T-cell (primary cell): ENCODE results near the gene TMPRSS9. TPM values are rescaled to one million over a fixed set of nuclear protein-coding genes. Genes with fewer than 3 reads are reported as not detected.
"Not testable (repeated sequence)": the region's sequence is repeated elsewhere in the genome, so short reads cannot be mapped to it uniquely, and the experiment has no call there.

ENCODE experiments used
- ATAC-seq, 4 experiments: fragments of 200-7000 bp in 3 of 4; fragments of 150-1000 bp in 1 of 4; cut with Tn5 transposase; replicated peaks in 1 of 4; 1 replicate in 3 of 4; 2 replicates in 1 of 4; pipeline ENCODE4 v1.10.0; 2021; ENCODE audit warnings: moderate library complexity in 3 of 4, mild to moderate bottlenecking in 2 of 4, moderate number of reproducible peaks in 1 of 4
- CTCF ChIA-PET, 2 donors: fragments of 300-600 bp; sonication (Branson Sonifier 250); formaldehyde crosslinking; loops; one replicate each; lab custom pipeline; 2022; ENCODE audit warnings: antibody characterized with exemption in 2 of 2; lab: Charles Lee
- POLR2A ChIA-PET, 2 donors: fragments of 300-600 bp; sonication (Branson Sonifier 250); formaldehyde crosslinking; loops; one replicate each; lab custom pipeline; 2022; ENCODE audit warnings: antibody characterized with exemption in 2 of 2; lab: Charles Lee
- DNase-seq, 35 experiments: peaks; one replicate each; pipeline versions ENCODE4 v3.0.0 to v3.0.0-alpha.2; 2013 to 2023
- H3K27ac ChIP-seq: one replicate; pipeline ENCODE4 v1.5.1; 2013; ENCODE audit warnings: low read length
- H3K27me3 ChIP-seq, 2 experiments: replicated peaks in 1 of 2; 1 replicate in 1 of 2; 2 replicates in 1 of 2; pipeline versions ENCODE4 v1.6.1 to v1.7.0; 2013; ENCODE audit warnings: low read length in 1 of 2, mixed read lengths in 1 of 2; ENCODE audit not compliant: control insufficient read depth in 2 of 2, insufficient read depth in 2 of 2; ENCODE audit errors: extremely low read depth in 1 of 2
- H3K36me3 ChIP-seq, 2 donors: 1 replicate in 1 of 2; 2 replicates in 1 of 2; pipeline versions ENCODE4 v1.6.1 to v1.7.0; 2013; ENCODE audit warnings: low read length in 1 of 2; ENCODE audit not compliant: control insufficient read depth in 2 of 2, insufficient read depth in 1 of 2; ENCODE audit errors: extremely low read depth in 1 of 2
- H3K4me1 ChIP-seq, 2 experiments: 1 replicate in 1 of 2; 2 replicates in 1 of 2; pipeline versions ENCODE4 v1.6.1 to v1.7.0; 2013; ENCODE audit warnings: low read length in 2 of 2, mixed read lengths in 1 of 2; ENCODE audit not compliant: insufficient read depth in 2 of 2, control insufficient read depth in 1 of 2; ENCODE audit errors: extremely low read depth in 1 of 2
- H3K4me3 ChIP-seq, 2 donors: 1 replicate in 1 of 2; 2 replicates in 1 of 2; pipeline versions ENCODE4 v1.5.1 to v1.7.0; 2013; ENCODE audit warnings: mild to moderate bottlenecking in 2 of 2, low read length in 1 of 2, moderate library complexity in 1 of 2; ENCODE audit not compliant: control insufficient read depth in 1 of 2; ENCODE audit errors: extremely low read depth in 1 of 2
- H3K9me3 ChIP-seq: 2 replicates; pipeline ENCODE4 v1.7.0; 2013
- H3K27ac Mint-ChIP-seq, 2 donors: one replicate each; pipeline ENCODE4 v1.8.0; 2020 to 2021; ENCODE audit warnings: mild to moderate bottlenecking in 2 of 2, mixed read lengths in 2 of 2
- H3K27me3 Mint-ChIP-seq, 2 donors: one replicate each; pipeline ENCODE4 v1.8.0; 2021 to 2022; ENCODE audit warnings: mixed read lengths in 2 of 2
- H3K36me3 Mint-ChIP-seq: one replicate; pipeline ENCODE4 v1.8.0; 2021; ENCODE audit warnings: mixed read lengths
- H3K4me1 Mint-ChIP-seq, 3 donors: one replicate each; pipeline ENCODE4 v1.8.0; 2020 to 2022; ENCODE audit warnings: mixed read lengths in 3 of 3, mild to moderate bottlenecking in 1 of 3
- H3K4me3 Mint-ChIP-seq, 3 donors: one replicate each; pipeline ENCODE4 v1.8.0; 2020 to 2022; ENCODE audit warnings: mild to moderate bottlenecking in 3 of 3, mixed read lengths in 3 of 3, moderate library complexity in 3 of 3
- H3K9me3 Mint-ChIP-seq, 3 donors: one replicate each; pipeline ENCODE4 v1.8.0; 2020 to 2022; ENCODE audit warnings: mixed read lengths in 3 of 3
- WGBS: methylation state at CpG from one replicate; pipeline ENCODE4 v1.1.5; 2013; ENCODE audit warnings: missing lambda C conversion rate; ENCODE audit not compliant: insufficient coverage; 5-methylcytosine and 5-hydroxymethylcytosine counted together
- total RNA-seq, 35 experiments: library from RNA in 6 of 35; stranded (reverse) in 6 of 35; fragments of 120-200 nt in 1 of 35; gene quantifications; one replicate each; pipeline versions ENCODE4 v1.2.1 to v1.2.4 and lab custom pipeline; 2013 to 2026

Gene TMPRSS9
- total RNA-seq, 5 donors from 2014 or later (not counting 1 experiment from before 2014, with no cell fraction given) = not detected

GRCh38 chr19:2397173-2397572 is 37.1 kb downstream of the TMPRSS9 start:
- POLR2A ChIA-PET, H3K36me3 Mint-ChIP-seq, H3K36me3 ChIP-seq, H3K27ac ChIP-seq, H3K4me1 Mint-ChIP-seq, H3K9me3 Mint-ChIP-seq, H3K27me3 Mint-ChIP-seq, H3K27ac Mint-ChIP-seq, H3K4me3 Mint-ChIP-seq, H3K9me3 ChIP-seq, H3K4me1 ChIP-seq, H3K4me3 ChIP-seq, DNase-seq, ATAC-seq: not testable (repeated sequence)
- CTCF ChIA-PET = interaction anchor here in 1 of 2 donors (0.6 kb wide), 1 partner anchor 310 kb away, joined by 3 read pairs; no protein-coding TSS in a partner anchor
- 88% methylated on average over 4 of the region's 7 CpGs for WGBS
- peaks cover 0 to 26% of the 10 kb centered on the region in 2 experiments for H3K27me3 ChIP-seq

GRCh38 chr19:2398735-2399305 is 38.8 kb downstream of the TMPRSS9 start:
- 92% methylated on average over 10 of the region's 14 CpGs for WGBS
- H3K9me3 ChIP-seq = no peaks in the 10 kb centered on the region
- H3K36me3 ChIP-seq = no peaks in the 10 kb centered on the region
- peaks cover 0 to 7% of the 10 kb centered on the region in 2 experiments for H3K4me1 ChIP-seq
- peaks cover 0 to 19% of the 10 kb centered on the region in 2 experiments for H3K27me3 ChIP-seq
- CTCF ChIA-PET = interaction anchor here in 1 of 2 donors (0.6 kb wide), 1 partner anchor 1795 kb away, joined by 4 read pairs; no protein-coding TSS in a partner anchor
- POLR2A ChIA-PET = no interaction called here
- no peak for DNase-seq
- no peak overlapping the region for H3K27ac ChIP-seq
- H3K27ac Mint-ChIP-seq = no peak overlapping the region
- H3K27me3 Mint-ChIP-seq = no peaks in the 10 kb centered on the region
- no peak for ATAC-seq
- no peaks in the 10 kb centered on the region for H3K4me1 Mint-ChIP-seq
- H3K4me3 ChIP-seq = no peak overlapping the region
- no peaks in the 10 kb centered on the region for H3K9me3 Mint-ChIP-seq
- H3K36me3 Mint-ChIP-seq = no peaks in the 10 kb centered on the region
- no peak overlapping the region for H3K4me3 Mint-ChIP-seq

GRCh38 chr19:2399582-2399981 is 39.5 kb downstream of the TMPRSS9 start:
- no peak overlapping the region for H3K4me3 Mint-ChIP-seq
- WGBS = 100% methylated on average over 4 of the region's 4 CpGs

GRCh38 chr19:2408247-2408646 is 48.2 kb downstream of the TMPRSS9 start:
- Histone ChIP-seq H3K4me1 (no peaks in the 10 kb centered on the region), H3K27ac (no peak overlapping the region), H3K36me3 (no peaks in the 10 kb centered on the region), H3K9me3 (no peaks in the 10 kb centered on the region), H3K27me3 (peaks cover 0 to 22% of the 10 kb centered on the region in 2 experiments), H3K4me3 (no peak overlapping the region)
- DNase-seq = no peak
- CTCF ChIA-PET = no interaction called here
- Mint-ChIP-seq H3K9me3 (no peaks in the 10 kb centered on the region), H3K27ac (no peak overlapping the region), H3K36me3 (no peaks in the 10 kb centered on the region), H3K4me1 (no peaks in the 10 kb centered on the region), H3K27me3 (peaks cover 6 to 12% of the 10 kb centered on the region in 2 donors), H3K4me3 (no peak overlapping the region)
- ATAC-seq = no peak
- POLR2A ChIA-PET = no interaction called here
- WGBS = 93% methylated on average over 22 of the region's 25 CpGs

More at GRCh38 chr19:2399582-2399981, 39.5 kb downstream of the TMPRSS9 start:
- Mint-ChIP-seq H3K9me3 (no peaks in the 10 kb centered on the region), H3K27me3 (no peaks in the 10 kb centered on the region), H3K4me1 (no peaks in the 10 kb centered on the region), H3K36me3 (no peaks in the 10 kb centered on the region), H3K27ac (no peak overlapping the region)
- ChIA-PET CTCF (no interaction called here), POLR2A (no interaction called here)
- Histone ChIP-seq H3K4me3 (no peak overlapping the region), H3K27me3 (peaks cover 0 to 16% of the 10 kb centered on the region in 2 experiments), H3K9me3 (no peaks in the 10 kb centered on the region), H3K27ac (no peak overlapping the region), H3K36me3 (no peaks in the 10 kb centered on the region), H3K4me1 (peaks cover 0 to 3% of the 10 kb centered on the region in 2 experiments)
- no peak for DNase-seq
- ATAC-seq = no peak

GRCh38 chr19:2409352-2409912 is 49.4 kb downstream of the TMPRSS9 start:
- WGBS = 98% methylated on average over 4 of the region's 7 CpGs
- Mint-ChIP-seq H3K9me3 (no peaks in the 10 kb centered on the region), H3K36me3 (no peaks in the 10 kb centered on the region), H3K27me3 (peaks cover 6 to 12% of the 10 kb centered on the region in 2 donors), H3K27ac (no peak overlapping the region), H3K4me3 (no peak overlapping the region), H3K4me1 (no peaks in the 10 kb centered on the region)
- Histone ChIP-seq H3K4me1 (no peaks in the 10 kb centered on the region), H3K9me3 (no peaks in the 10 kb centered on the region), H3K27me3 (peaks cover 0 to 22% of the 10 kb centered on the region in 2 experiments), H3K36me3 (no peaks in the 10 kb centered on the region), H3K27ac (no peak overlapping the region), H3K4me3 (no peak overlapping the region)
- CTCF ChIA-PET = interaction anchor here in 1 of 2 donors (0.6 kb wide), 1 partner anchor 185 kb away, joined by 3 read pairs; no protein-coding TSS in a partner anchor
- POLR2A ChIA-PET = no interaction called here
- DNase-seq (no peak), ATAC-seq (no peak)

- Histone ChIP-seq H3K36me3 (no peaks in the 10 kb centered on the region), H3K4me3 (no peak overlapping the region), H3K9me3 (no peaks in the 10 kb centered on the region), H3K27me3 (peaks cover 0 to 22% of the 10 kb centered on the region in 2 experiments), H3K4me1 (no peaks in the 10 kb centered on the region), H3K27ac (no peak overlapping the region)
- 92% methylated on average over 7 of the region's 7 CpGs for WGBS
- H3K4me3 Mint-ChIP-seq = no peak overlapping the region
- POLR2A ChIA-PET = no interaction called here
- H3K36me3 Mint-ChIP-seq = no peaks in the 10 kb centered on the region
- peaks cover 6 to 12% of the 10 kb centered on the region in 2 donors for H3K27me3 Mint-ChIP-seq
- CTCF ChIA-PET = interaction anchor here in 1 of 2 donors (0.6 kb wide), 1 partner anchor 185 kb away, joined by 3 read pairs; no protein-coding TSS in a partner anchor
- no peaks in the 10 kb centered on the region for H3K9me3 Mint-ChIP-seq
- DNase-seq (no peak), ATAC-seq (no peak)
- no peaks in the 10 kb centered on the region for H3K4me1 Mint-ChIP-seq
- H3K27ac Mint-ChIP-seq = no peak overlapping the region
These were observed 50.0 kb downstream of the TMPRSS9 start for GRCh38 chr19:2410023-2410422.
